ENCODE data around the gene CCDC120. TPM values are rescaled to one million over a fixed set of nuclear protein-coding genes. Genes with fewer than 3 reads are reported as not detected.

Gene CCDC120
- total and polyA plus RNA-seq, 9 of the 15 experiments (the other 6 are each of a cell fraction or from before 2014, with no cell fraction given) = 0.13 to 3.6 (median 0.54) TPM

GRCh38 chrX:49064303-49064702 lies 5.5 kb downstream of the CCDC120 start (continued):
- no peak for TF ChIP-seq THAP12 (CRISPR knock-in tag; IDR thresholded peaks at IDR 0.05)
- no peak for TF ChIP-seq CREB5 (CRISPR knock-in tag; IDR thresholded peaks at IDR 0.05)
- no peak for TF ChIP-seq BRF2 (IDR thresholded peaks at IDR 0.05; ENCODE audit: borderline replicate concordance, insufficient read depth, insufficient read length)
- TF ChIP-seq ESRRA (IDR thresholded peaks at IDR 0.05; ENCODE audit: borderline replicate concordance, low read depth) = no peak
- TF ChIP-seq BRCA1 (IDR thresholded peaks at IDR 0.05) = no peak
- no peak for TF ChIP-seq BRCA1 (CRISPR knock-in tag; IDR thresholded peaks at IDR 0.05)

- BruUV-seq (replicated peaks) = no TSS peak
- POLR2A ChIA-PET = no interaction called here
- ATAC-seq = no peak
Measured at GRCh38 chrX:49064735-49065134, 5.9 kb downstream of the CCDC120 start.

More at GRCh38 chrX:49064735-49065134, 5.9 kb downstream of the CCDC120 start:
- Histone ChIP-seq H3K4me3 (no peak overlapping the region), H3K36me3 (ENCODE audit: control insufficient read depth, insufficient read depth, low read length) (no peaks in the 10 kb centered on the region), H3K79me2 (ENCODE audit: control insufficient read depth, insufficient read depth, low read length) (no peaks in the 10 kb centered on the region), H3K4me1 (replicated peaks in 1 of 2; ENCODE audit: control insufficient read depth in 2 of 2, insufficient read depth in 2 of 2, low read length in 2 of 2) (peaks cover 0 to 32% of the 10 kb centered on the region in 2 experiments; a peak in 3 of 5 replicates), H3K9me1 (ENCODE audit: control insufficient read depth, insufficient read depth, low read length) (no peaks in the 10 kb centered on the region), H4K20me1 (replicated peaks; ENCODE audit: control insufficient read depth, insufficient read depth, low read length) (no peaks in the 10 kb centered on the region), H2AFZ (ENCODE audit: low read depth, low read length) (no peak overlapping the region), H3K9me3 (replicated peaks; ENCODE audit: control insufficient read depth, insufficient read depth, low read depth, low read length) (no peaks in the 10 kb centered on the region), H3K4me2 (ENCODE audit: insufficient read depth, low read length) (no peak overlapping the region), H3K27ac (ENCODE audit: extremely low read depth, low read depth, low read length) (no peak overlapping the region), H3K9ac (ENCODE audit: insufficient read depth in 1 of 2, low read depth in 2 of 2, low read length in 2 of 2) (no peak overlapping the region), H3K27me3 (ENCODE audit: control insufficient read depth in 2 of 2, insufficient read depth in 2 of 2, low read length in 2 of 2) (no peaks in the 10 kb centered on the region)
- intact Hi-C loops (cut with micrococcal nuclease) (no loop called here), in situ Hi-C loops (cut with MboI) (no loop called here)
- DNase-seq (ENCODE audit: extremely low read depth in 1 of 4, low spot score in 3 of 4) = peak in 1 of 4 experiments; percentile 4
- WGBS (ENCODE audit: insufficient coverage, low coverage, missing lambda C conversion rate) = 72% methylated on average over 6 of the region's 8 CpGs
- CTCF ChIA-PET (ENCODE audit: low intra/inter-chr PET ratio) = no interaction called here
- no peak for FAIRE-seq
- TF ChIP-seq RHOXF2B (CRISPR knock-in tag; conservative IDR thresholded peaks at IDR 0.05) = no peak
- TF ChIP-seq KDM1A (IDR thresholded peaks at IDR 0.05) = no peak
- TF ChIP-seq BRD4 (IDR thresholded peaks at IDR 0.05) = no peak
- no peak for TF ChIP-seq POU5F1 (IDR thresholded peaks at IDR 0.05; ENCODE audit: borderline replicate concordance, low read depth, low read length, partially characterized antibody)
- no peak for TF ChIP-seq ZNF717 (CRISPR knock-in tag; IDR thresholded peaks at IDR 0.05)
- TF ChIP-seq POLR3A (IDR thresholded peaks at IDR 0.05; ENCODE audit: borderline replicate concordance, extremely low read depth, insufficient read depth, insufficient read length) = no peak
- TF ChIP-seq KLF6 (CRISPR knock-in tag; IDR thresholded peaks at IDR 0.05; ENCODE audit: borderline replicate concordance) = no peak
- TF ChIP-seq CHCHD3 (CRISPR knock-in tag; IDR thresholded peaks at IDR 0.05) = no peak
- TF ChIP-seq ARID3A (IDR thresholded peaks at IDR 0.05; ENCODE audit: borderline replicate concordance, low read depth, low read length) = no peak
